ENCODE results near the gene C1orf115.

DNA sequence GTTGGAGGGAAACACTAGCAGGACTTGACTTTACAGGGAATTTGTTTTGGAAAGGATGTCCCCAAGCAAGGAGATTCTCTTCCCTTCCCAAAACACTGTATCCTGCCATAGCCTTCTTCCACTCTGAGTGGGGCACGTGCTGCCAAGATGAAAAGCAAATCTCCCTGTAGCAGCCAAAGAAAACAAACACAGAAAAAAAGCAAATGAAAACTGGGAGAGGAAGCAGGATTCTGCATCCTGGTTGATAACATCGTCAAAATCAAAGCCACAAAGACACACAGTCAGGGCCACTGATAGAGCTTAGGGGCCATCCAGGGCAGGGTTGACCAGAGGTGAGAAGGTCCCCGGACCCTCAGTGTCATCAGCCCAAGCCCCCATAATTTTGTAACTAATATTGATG lies 42.0 kb downstream of the C1orf115 start:
- TF ChIP-seq, protein P1, sequence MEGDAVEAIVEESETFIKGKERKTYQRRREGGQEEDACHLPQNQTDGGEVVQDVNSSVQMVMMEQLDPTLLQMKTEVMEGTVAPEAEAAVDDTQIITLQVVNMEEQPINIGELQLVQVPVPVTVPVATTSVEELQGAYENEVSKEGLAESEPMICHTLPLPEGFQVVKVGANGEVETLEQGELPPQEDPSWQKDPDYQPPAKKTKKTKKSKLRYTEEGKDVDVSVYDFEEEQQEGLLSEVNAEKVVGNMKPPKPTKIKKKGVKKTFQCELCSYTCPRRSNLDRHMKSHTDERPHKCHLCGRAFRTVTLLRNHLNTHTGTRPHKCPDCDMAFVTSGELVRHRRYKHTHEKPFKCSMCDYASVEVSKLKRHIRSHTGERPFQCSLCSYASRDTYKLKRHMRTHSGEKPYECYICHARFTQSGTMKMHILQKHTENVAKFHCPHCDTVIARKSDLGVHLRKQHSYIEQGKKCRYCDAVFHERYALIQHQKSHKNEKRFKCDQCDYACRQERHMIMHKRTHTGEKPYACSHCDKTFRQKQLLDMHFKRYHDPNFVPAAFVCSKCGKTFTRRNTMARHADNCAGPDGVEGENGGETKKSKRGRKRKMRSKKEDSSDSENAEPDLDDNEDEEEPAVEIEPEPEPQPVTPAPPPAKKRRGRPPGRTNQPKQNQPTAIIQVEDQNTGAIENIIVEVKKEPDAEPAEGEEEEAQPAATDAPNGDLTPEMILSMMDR (IDR thresholded peaks at IDR 0.05; ENCODE audit: low read depth, low read length, poor library complexity, severe bottlenecking): no peak
- no peak for TF ChIP-seq EZH2phosphoT487 (IDR thresholded peaks at IDR 0.05; ENCODE audit: borderline replicate concordance, low read length)
